Esophagus squamous epithelium (tissue), 4 donors: ENCODE results near the gene NUP88.

Experiments used
- POLR2A ChIP-seq, 4 donors: fragments of 450-650 bp; IDR thresholded peaks; one replicate each; pipeline ENCODE4 v1.6.1; 2017; ENCODE audit warnings: antibody characterized with exemption in 4 of 4, mild to moderate bottlenecking in 4 of 4, moderate library complexity in 3 of 4
- TF ChIP-seq, protein P1 (sequence below), 6 experiments: fragments of 450-650 bp in 4 of 6; fragments of 200-600 bp in 2 of 6; sonication (generic) in 2 of 6; IDR thresholded peaks; one replicate each; pipeline ENCODE4 v1.5.1; 2016 to 2019; ENCODE audit warnings: antibody characterized with exemption in 6 of 6, mild to moderate bottlenecking in 4 of 6, moderate library complexity in 4 of 6

DNA sequence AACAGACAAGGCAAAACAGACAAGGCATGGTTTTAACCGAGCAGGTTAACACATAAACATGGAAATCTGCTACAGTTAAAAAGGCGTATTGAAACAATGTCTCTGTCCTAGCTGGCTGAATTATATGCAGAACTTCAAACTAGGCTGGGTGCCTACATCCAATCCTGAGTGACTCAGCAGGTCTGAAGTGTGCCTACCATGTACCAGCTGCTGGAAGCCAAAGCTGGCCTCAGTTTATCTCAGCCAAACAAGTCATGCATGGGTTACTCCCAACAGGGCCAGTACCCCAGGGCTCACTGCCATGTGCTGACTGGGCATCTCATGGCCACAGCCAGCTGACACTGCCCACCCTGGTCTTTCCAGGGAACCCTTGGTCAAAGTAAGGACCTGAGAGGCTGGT, 15.5 kb upstream of the NUP88 start:
- TF ChIP-seq, protein P1, sequence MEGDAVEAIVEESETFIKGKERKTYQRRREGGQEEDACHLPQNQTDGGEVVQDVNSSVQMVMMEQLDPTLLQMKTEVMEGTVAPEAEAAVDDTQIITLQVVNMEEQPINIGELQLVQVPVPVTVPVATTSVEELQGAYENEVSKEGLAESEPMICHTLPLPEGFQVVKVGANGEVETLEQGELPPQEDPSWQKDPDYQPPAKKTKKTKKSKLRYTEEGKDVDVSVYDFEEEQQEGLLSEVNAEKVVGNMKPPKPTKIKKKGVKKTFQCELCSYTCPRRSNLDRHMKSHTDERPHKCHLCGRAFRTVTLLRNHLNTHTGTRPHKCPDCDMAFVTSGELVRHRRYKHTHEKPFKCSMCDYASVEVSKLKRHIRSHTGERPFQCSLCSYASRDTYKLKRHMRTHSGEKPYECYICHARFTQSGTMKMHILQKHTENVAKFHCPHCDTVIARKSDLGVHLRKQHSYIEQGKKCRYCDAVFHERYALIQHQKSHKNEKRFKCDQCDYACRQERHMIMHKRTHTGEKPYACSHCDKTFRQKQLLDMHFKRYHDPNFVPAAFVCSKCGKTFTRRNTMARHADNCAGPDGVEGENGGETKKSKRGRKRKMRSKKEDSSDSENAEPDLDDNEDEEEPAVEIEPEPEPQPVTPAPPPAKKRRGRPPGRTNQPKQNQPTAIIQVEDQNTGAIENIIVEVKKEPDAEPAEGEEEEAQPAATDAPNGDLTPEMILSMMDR (IDR thresholded peaks at IDR 0.05), result no peak
- TF ChIP-seq POLR2A (IDR thresholded peaks at IDR 0.05), result no peak
